Endothelial cell of umbilical vein (primary cell): ENCODE results near the gene FAM83D. TPM values are rescaled to one million over a fixed set of nuclear protein-coding genes. Genes with fewer than 3 reads are reported as not detected.

ENCODE experiments used
- BruUV-seq: library from RNA; stranded (reverse); fragments of 400-500 nt; replicated peaks from 2 replicates; lab custom pipeline; 2021; lab: Mats Ljungman, UMichigan
- CTCF ChIA-PET: fragments of 300-600, 350-600 bp; sonication (Branson Sonifier 250); formaldehyde crosslinking; loops from one replicate; lab custom pipeline; 2021; ENCODE audit warnings: antibody characterized with exemption, inconsistent platforms; lab: Charles Lee
- POLR2A ChIA-PET: fragments of 300-600, 350-600 bp; sonication (Branson Sonifier 250); formaldehyde crosslinking; loops from one replicate; lab custom pipeline; 2021; ENCODE audit warnings: antibody characterized with exemption, inconsistent platforms; lab: Charles Lee
- DNase-seq: peaks from one replicate; pipeline ENCODE4 v3.0.0-alpha.2; 2011; ENCODE audit warnings: low read depth, low spot score
- FAIRE-seq: peaks from 2 replicates; lab custom pipeline; 2011; peaks lifted over from hg19 to GRCh38; lab: Jason Lieb, UNC
- H2AFZ ChIP-seq: 2 replicates; pipeline ENCODE4 v1.6.0; 2012; ENCODE audit warnings: low read depth, low read length, control low read depth, inconsistent platforms
- H3K27ac ChIP-seq: 2 replicates; pipeline ENCODE4 v1.5.1; 2011; ENCODE audit warnings: low read depth, mild to moderate bottlenecking, control low read depth, low read length, moderate library complexity; ENCODE audit not compliant: insufficient read depth
- H3K27me3 ChIP-seq, 2 experiments: 2 replicates each; pipeline versions ENCODE4 v1.6.0 to v1.6.1; 2011; ENCODE audit warnings: low read length in 2 of 2, mixed read lengths in 1 of 2; ENCODE audit not compliant: control insufficient read depth in 2 of 2, insufficient read depth in 2 of 2
- H3K36me3 ChIP-seq, 2 experiments: 2 replicates in 1 of 2; 3 replicates in 1 of 2; pipeline ENCODE4 v1.5.1; 2011; ENCODE audit warnings: low read length in 2 of 2, mild to moderate bottlenecking in 1 of 2, moderate library complexity in 1 of 2; ENCODE audit not compliant: control insufficient read depth in 2 of 2, insufficient read depth in 2 of 2; ENCODE audit errors: extremely low read depth in 1 of 2
- H3K4me1 ChIP-seq: 3 replicates; pipeline ENCODE4 v1.5.1; 2011; ENCODE audit warnings: mild to moderate bottlenecking, low read length; ENCODE audit not compliant: control insufficient read depth, insufficient read depth; ENCODE audit errors: extremely low read depth
- H3K4me2 ChIP-seq: 2 replicates; pipeline ENCODE4 v1.6.1; 2011; ENCODE audit warnings: low read length, control low read depth, mixed read lengths; ENCODE audit not compliant: insufficient read depth
- H3K4me3 ChIP-seq, 3 experiments: fragments of 200-600 bp in 1 of 3; sonication (generic), shearing (Covaris generic) in 1 of 3; replicated peaks in 1 of 3; 2 replicates each; pipeline ENCODE4 v1.5.1; 2011 to 2016; ENCODE audit warnings: control low read depth in 3 of 3, low read length in 3 of 3, mild to moderate bottlenecking in 2 of 3, inconsistent platforms in 1 of 3, low read depth in 1 of 3, moderate library complexity in 1 of 3; ENCODE audit not compliant: insufficient read depth in 1 of 3
- H3K79me2 ChIP-seq: 2 replicates; pipeline ENCODE4 v1.6.0; 2012; ENCODE audit warnings: low read length, inconsistent platforms; ENCODE audit not compliant: control insufficient read depth, insufficient read depth
- H3K9ac ChIP-seq: replicated peaks from 2 replicates; pipeline ENCODE3; 2011; ENCODE audit warnings: low read length, control low read depth; ENCODE audit not compliant: insufficient read depth; ENCODE audit errors: extremely low read depth
- H3K9me1 ChIP-seq: replicated peaks from 3 replicates; pipeline ENCODE4 v1.6.0; 2011; ENCODE audit warnings: mild to moderate bottlenecking, low read length; ENCODE audit not compliant: control insufficient read depth, insufficient read depth; ENCODE audit errors: extremely low read depth
- H3K9me3 ChIP-seq: replicated peaks from 2 replicates; pipeline ENCODE4 v1.5.1; 2012; ENCODE audit warnings: low read length, inconsistent platforms; ENCODE audit not compliant: control insufficient read depth, insufficient read depth
- H4K20me1 ChIP-seq: replicated peaks from 2 replicates; pipeline ENCODE3; 2011; ENCODE audit warnings: mild to moderate bottlenecking, low read length; ENCODE audit not compliant: control insufficient read depth, insufficient read depth; ENCODE audit errors: extremely low read depth
- CTCF ChIP-seq, 2 donors: IDR thresholded peaks; 1 replicate in 1 of 2; 2 replicates in 1 of 2; pipeline ENCODE4 v1.5.1; 2011; ENCODE audit warnings: low read length in 2 of 2, mild to moderate bottlenecking in 2 of 2, moderate library complexity in 2 of 2, control low read depth in 1 of 2, inconsistent platforms in 1 of 2, low read depth in 1 of 2; ENCODE audit not compliant: insufficient read depth in 1 of 2; ENCODE audit errors: extremely low read depth in 1 of 2
- EZH2 ChIP-seq: IDR thresholded peaks from 2 replicates; pipeline ENCODE4 v1.6.1; 2012; ENCODE audit warnings: borderline replicate concordance, low read depth, mild to moderate bottlenecking, moderate library complexity, low read length, inconsistent platforms; ENCODE audit not compliant: severe bottlenecking
- FOS ChIP-seq: IDR thresholded peaks from 2 replicates; pipeline ENCODE4 v1.6.1; 2011; ENCODE audit warnings: mild to moderate bottlenecking, low read length, moderate library complexity, borderline replicate concordance; ENCODE audit not compliant: insufficient read depth
- GATA2 ChIP-seq: IDR thresholded peaks from 2 replicates; pipeline ENCODE4 v1.7.0; 2011; ENCODE audit warnings: low read depth, mild to moderate bottlenecking, moderate library complexity, mixed read lengths, low read length; ENCODE audit not compliant: insufficient read length, insufficient read depth
- JUN ChIP-seq: IDR thresholded peaks from 2 replicates; pipeline ENCODE4 v1.6.1; 2011; ENCODE audit warnings: borderline replicate concordance, low read depth; ENCODE audit not compliant: insufficient read length, insufficient read depth
- MAX ChIP-seq: IDR thresholded peaks from 2 replicates; pipeline ENCODE4 v1.6.1; 2011; ENCODE audit not compliant: insufficient read depth, insufficient read length
- MYC ChIP-seq: IDR thresholded peaks from one replicate; pipeline ENCODE4 v1.6.1; 2011; ENCODE audit warnings: mild to moderate bottlenecking, low read depth, low read length
- POLR2A ChIP-seq: IDR thresholded peaks from 2 replicates; pipeline ENCODE4 v1.6.1; 2012; ENCODE audit warnings: low read depth, mild to moderate bottlenecking, control low read depth, low read length
- POLR2AphosphoS5 ChIP-seq: IDR thresholded peaks from 2 replicates; pipeline ENCODE4 v1.6.1; 2012; ENCODE audit warnings: low read depth, mild to moderate bottlenecking, control low read depth, low read length, moderate library complexity; ENCODE audit not compliant: insufficient read depth
- dilution Hi-C: fragments of 300-500 bp; cut with MboI; formaldehyde crosslinking; loops from one replicate; pipeline ENCODE4 v1.15.0; 2019; ENCODE audit warnings: low sequenced_read_pairs; ENCODE audit not compliant: extremely low pct_ligation_motif_present
- intact Hi-C: fragments of 100-400 bp; cut with micrococcal nuclease; formaldehyde crosslinking; loops from one replicate; pipeline ENCODE4 v1.10.0; 2022
- polyA plus RNA-seq, 4 experiments: library from polyadenylated mRNA; depleted of rRNA in 3 of 4; stranded (reverse) in 3 of 4; unstranded in 1 of 4; fragments of >200 nt; gene quantifications; 2 replicates each; pipeline versions ENCODE4 v1.2.1 to v1.2.3, GENCODE V29; 2011 to 2012; ENCODE audit warnings: missing spikeins in 1 of 4
- total RNA-seq: library from RNA; stranded (reverse); gene quantifications from 2 replicates; pipeline ENCODE4 v1.2.3, GENCODE V29; 2021

Gene FAM83D
- total and polyA plus RNA-seq, 2 donors (not counting 3 experiments of a cell fraction or from before 2014, with no cell fraction given) = 41.0 to 46.0 TPM

GRCh38 chr20:38968090-38968489 is 41.9 kb downstream of the FAM83D start:
- dilution Hi-C loops = no loop called here
- FAIRE-seq (no peak), DNase-seq (no peak)
- Histone ChIP-seq H3K79me2 (peaks cover 27% of the 10 kb centered on the region), H3K4me1 (peaks cover 4% of the 10 kb centered on the region), H3K36me3 (peaks cover 0 to 2% of the 10 kb centered on the region in 2 experiments), H3K9me3 (no peaks in the 10 kb centered on the region), H2AFZ (no peak overlapping the region), H3K9ac (no peak overlapping the region), H4K20me1 (no peaks in the 10 kb centered on the region), H3K9me1 (no peaks in the 10 kb centered on the region), H3K4me2 (no peak overlapping the region), H3K4me3 (no peak overlapping the region), H3K27ac (no peak overlapping the region), H3K27me3 (no peaks in the 10 kb centered on the region)
- ChIA-PET CTCF (interaction anchor here (0.9 to 1.5 kb wide), 3 partner anchors 41 to 75 kb away, joined by 3 to 4 read pairs (median 3); partner anchors contain the start of gene FAM83D), POLR2A (no interaction called here)
- TF ChIP-seq MAX (no peak), POLR2AphosphoS5 (no peak), FOS (no peak), POLR2A (no peak), JUN (no peak), CTCF (IDR thresholded peaks at IDR 0.05; ENCODE audit: extremely low read depth in 1 of 2, insufficient read depth in 1 of 2, low read depth in 1 of 2, low read length in 2 of 2) (no peak), MYC (no peak), EZH2 (no peak), GATA2 (no peak)
- BruUV-seq = no TSS peak
- intact Hi-C loops = no loop called here
